Cardiac muscle cell (in vitro differentiated cells and primary cell): ENCODE results near the gene LIMS1. TPM values are rescaled to one million over a fixed set of nuclear protein-coding genes. Genes with fewer than 3 reads are reported as not detected.

ENCODE experiments used
- DNase-seq, 2 donors: peaks; one replicate each; pipeline versions ENCODE4 v3.0.0 to v3.0.0-alpha.2; 2010 to 2017; ENCODE audit warnings: low read depth in 1 of 2, low spot score in 1 of 2
- H3K27ac ChIP-seq: fragments of 200-600 bp; sonication (generic); 2 replicates; pipeline ENCODE4 v1.5.1; 2016
- H3K27me3 ChIP-seq: fragments of 200-600 bp; sonication (generic); 2 replicates; pipeline ENCODE4 v1.6.0; 2016; ENCODE audit warnings: control low read depth
- H3K36me3 ChIP-seq: fragments of 200-600 bp; sonication (generic); 2 replicates; pipeline ENCODE4 v1.5.1; 2016; ENCODE audit warnings: control low read depth
- H3K4me1 ChIP-seq: fragments of 200-600 bp; sonication (generic); 2 replicates; pipeline ENCODE4 v1.8.1; 2017; ENCODE audit warnings: low read depth, mild to moderate bottlenecking, mixed run types
- H3K4me3 ChIP-seq: fragments of 200-600 bp; sonication (generic); 2 replicates; pipeline ENCODE4 v1.5.1; 2016; ENCODE audit warnings: mild to moderate bottlenecking
- H3K9me3 ChIP-seq: fragments of 200-600 bp; sonication (generic); 2 replicates; pipeline ENCODE4 v1.5.1; 2017; ENCODE audit warnings: low read depth, mild to moderate bottlenecking, control low read depth
- CTCF ChIP-seq: IDR thresholded peaks from 2 replicates; pipeline ENCODE4 v1.5.1; 2012; ENCODE audit warnings: low read depth, mild to moderate bottlenecking, low read length
- polyA plus RNA-seq: library from polyadenylated mRNA; unstranded; fragments of >200 nt; fragmentation: Nextera tagmentation; extraction: Ambion mirVana; gene quantifications from 2 replicates; pipeline ENCODE4 v1.2.1, GENCODE V29; 2016
- total RNA-seq: library from RNA; depleted of rRNA; stranded (reverse); fragments of >200 nt; gene quantifications from 2 replicates; pipeline ENCODE4 v1.2.3, GENCODE V29; 2016

Gene LIMS1
- total and polyA plus RNA-seq, 2 experiments from 2014 or later, result 29.8 to 56.8 TPM

- no peak for TF ChIP-seq CTCF
These were observed 77.9 kb downstream of the LIMS1 start for GRCh38 chr2:108612153-108612513.

GRCh38 chr2:108612514-108613183 is 78.4 kb downstream of the LIMS1 start:
- Histone ChIP-seq H3K4me1 (peaks cover 60% of the 10 kb centered on the region), H3K27me3 (no peaks in the 10 kb centered on the region), H3K4me3 (no peak overlapping the region), H3K27ac (peak overlapping the region; percentile 85), H3K9me3 (no peaks in the 10 kb centered on the region), H3K36me3 (no peaks in the 10 kb centered on the region)
- no peak for TF ChIP-seq CTCF
- DNase-seq, result no peak

More at GRCh38 chr2:108612153-108612513, 77.9 kb downstream of the LIMS1 start:
- DNase-seq, result peak in 1 of 2 donors; percentile 65
- no peak overlapping the region for H3K4me3 ChIP-seq
- no peaks in the 10 kb centered on the region for H3K9me3 ChIP-seq
- H3K27ac ChIP-seq, result peak overlapping the region; percentile 85
- no peaks in the 10 kb centered on the region for H3K27me3 ChIP-seq
- H3K36me3 ChIP-seq, result no peaks in the 10 kb centered on the region
- H3K4me1 ChIP-seq, result peaks cover 60% of the 10 kb centered on the region

GRCh38 chr2:108613261-108614042 is 79.2 kb downstream of the LIMS1 start:
- H3K9me3 ChIP-seq, result no peaks in the 10 kb centered on the region
- no peak overlapping the region for H3K4me3 ChIP-seq
- H3K4me1 ChIP-seq, result peaks cover 60% of the 10 kb centered on the region
- no peak for TF ChIP-seq CTCF
- peak overlapping the region; percentile 85 for H3K27ac ChIP-seq
- DNase-seq, result peak in 1 of 2 donors; percentile 56
- H3K36me3 ChIP-seq, result no peaks in the 10 kb centered on the region
- H3K27me3 ChIP-seq, result no peaks in the 10 kb centered on the region

- no peak for TF ChIP-seq CTCF
- Histone ChIP-seq H3K4me3 (no peak overlapping the region), H3K9me3 (no peaks in the 10 kb centered on the region), H3K4me1 (peaks cover 58% of the 10 kb centered on the region), H3K36me3 (no peaks in the 10 kb centered on the region), H3K27ac (peak overlapping the region; percentile 85), H3K27me3 (no peaks in the 10 kb centered on the region)
- no peak for DNase-seq
These were observed 79.8 kb downstream of the LIMS1 start for GRCh38 chr2:108614043-108614545.

- Histone ChIP-seq H3K27ac (no peak overlapping the region), H3K9me3 (no peaks in the 10 kb centered on the region), H3K36me3 (no peaks in the 10 kb centered on the region), H3K27me3 (no peaks in the 10 kb centered on the region), H3K4me3 (no peak overlapping the region), H3K4me1 (peaks cover 53% of the 10 kb centered on the region)
- no peak for TF ChIP-seq CTCF
- no peak for DNase-seq
These were observed 80.4 kb downstream of the LIMS1 start for GRCh38 chr2:108614659-108615058.
